Gastroesophageal sphincter (tissue), 4 donors: ENCODE measurements around the gene ATXN7L3B. TPM values are rescaled to one million over a fixed set of nuclear protein-coding genes. Genes with fewer than 3 reads are reported as not detected.

Experiments
- ATAC-seq: fragments of 150-250 bp; one replicate; pipeline ENCODE4 v1.9.1; 2016; ENCODE audit warnings: mild to moderate bottlenecking, moderate library complexity
- H3K27ac ChIP-seq, 4 donors: fragments of 200-600 bp; sonication (generic) in 3 of 4; 1 replicate in 3 of 4; 2 replicates in 1 of 4; pipeline ENCODE4 v1.5.1; 2016 to 2019
- H3K27me3 ChIP-seq: fragments of 200-600 bp; sonication (generic); one replicate; pipeline ENCODE4 v1.5.1; 2019
- H3K36me3 ChIP-seq, 2 donors: fragments of 200-600 bp; sonication (generic); one replicate each; pipeline ENCODE4 v1.5.1; 2019; ENCODE audit warnings: control low read depth in 1 of 2
- H3K4me1 ChIP-seq, 3 donors: fragments of 200-600 bp; sonication (generic); 1 replicate in 2 of 3; 2 replicates in 1 of 3; pipeline ENCODE4 v1.5.1; 2016 to 2019; ENCODE audit warnings: control low read depth in 2 of 3
- H3K4me3 ChIP-seq, 2 donors: fragments of 200-600 bp; sonication (generic); one replicate each; pipeline ENCODE4 v1.5.1; 2019; ENCODE audit warnings: mild to moderate bottlenecking in 1 of 2, moderate library complexity in 1 of 2
- H3K9me3 ChIP-seq, 3 donors: fragments of 200-600 bp; sonication (generic); one replicate each; pipeline ENCODE4 v1.5.1; 2017 to 2019; ENCODE audit warnings: control low read depth in 2 of 3
- EP300 ChIP-seq: sonication (generic); formaldehyde crosslinking; IDR thresholded peaks from one replicate; pipeline ENCODE4 v1.6.1; 2017; ENCODE audit warnings: antibody characterized with exemption, mild to moderate bottlenecking
- POLR2A ChIP-seq, 2 donors: fragments of 450-650 bp; IDR thresholded peaks; one replicate each; pipeline ENCODE4 v1.6.1; 2017; ENCODE audit warnings: antibody characterized with exemption in 2 of 2, mild to moderate bottlenecking in 2 of 2, moderate library complexity in 1 of 2
- POLR2AphosphoS5 ChIP-seq: sonication (generic); formaldehyde crosslinking; IDR thresholded peaks from one replicate; pipeline ENCODE4 v1.6.1; 2017; ENCODE audit warnings: antibody characterized with exemption
- WGBS, 2 donors: methylation state at CpG; one replicate each; pipeline ENCODE4 v1.1.5; 2018; ENCODE audit warnings: low coverage in 1 of 2; 5-methylcytosine and 5-hydroxymethylcytosine counted together
- total RNA-seq, 4 donors: library from RNA; depleted of rRNA; stranded (reverse); fragments of >200 nt; gene quantifications; one replicate each; pipeline ENCODE4 v1.1.0, GENCODE V29; 2016
- TF ChIP-seq, protein P1 (sequence below), 4 experiments: fragments of 200-600 bp in 2 of 4; fragments of 450-650 bp in 2 of 4; sonication (generic) in 1 of 4; IDR thresholded peaks; one replicate each; pipeline ENCODE4 v1.5.1; 2017 to 2019; ENCODE audit warnings: antibody characterized with exemption in 4 of 4, mild to moderate bottlenecking in 2 of 4, moderate library complexity in 2 of 4

ATXN7L3B gene
- total RNA-seq, 4 donors from 2014 or later = 21.3 to 27.7 (median 25.9) TPM

- Histone ChIP-seq H3K36me3 (peaks cover 0 to 6% of the 10 kb centered on the region in 2 donors), H3K27me3 (no peaks in the 10 kb centered on the region), H3K4me3 (no peak overlapping the region), H3K27ac (no peak overlapping the region), H3K4me1 (peaks cover 0 to 8% (median 0%) of the 10 kb centered on the region in 3 donors), H3K9me3 (no peaks in the 10 kb centered on the region)
- ATAC-seq = no peak
- TF ChIP-seq POLR2A (IDR thresholded peaks at IDR 0.05) (no peak), EP300 (no peak), POLR2AphosphoS5 (no peak)
- TF ChIP-seq, protein P1, sequence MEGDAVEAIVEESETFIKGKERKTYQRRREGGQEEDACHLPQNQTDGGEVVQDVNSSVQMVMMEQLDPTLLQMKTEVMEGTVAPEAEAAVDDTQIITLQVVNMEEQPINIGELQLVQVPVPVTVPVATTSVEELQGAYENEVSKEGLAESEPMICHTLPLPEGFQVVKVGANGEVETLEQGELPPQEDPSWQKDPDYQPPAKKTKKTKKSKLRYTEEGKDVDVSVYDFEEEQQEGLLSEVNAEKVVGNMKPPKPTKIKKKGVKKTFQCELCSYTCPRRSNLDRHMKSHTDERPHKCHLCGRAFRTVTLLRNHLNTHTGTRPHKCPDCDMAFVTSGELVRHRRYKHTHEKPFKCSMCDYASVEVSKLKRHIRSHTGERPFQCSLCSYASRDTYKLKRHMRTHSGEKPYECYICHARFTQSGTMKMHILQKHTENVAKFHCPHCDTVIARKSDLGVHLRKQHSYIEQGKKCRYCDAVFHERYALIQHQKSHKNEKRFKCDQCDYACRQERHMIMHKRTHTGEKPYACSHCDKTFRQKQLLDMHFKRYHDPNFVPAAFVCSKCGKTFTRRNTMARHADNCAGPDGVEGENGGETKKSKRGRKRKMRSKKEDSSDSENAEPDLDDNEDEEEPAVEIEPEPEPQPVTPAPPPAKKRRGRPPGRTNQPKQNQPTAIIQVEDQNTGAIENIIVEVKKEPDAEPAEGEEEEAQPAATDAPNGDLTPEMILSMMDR (IDR thresholded peaks at IDR 0.05) = no peak
- WGBS, 2 donors = 84% methylated on average over 2 of the region's 2 CpGs; no CpG with 5 or more reads in 1 of the 2 donors
Observed at GRCh38 chr12:74547249-74547648, 9.6 kb downstream of the ATXN7L3B start.

- H3K4me3 ChIP-seq = no peak overlapping the region
- H3K27ac ChIP-seq = no peak overlapping the region
- peaks cover 0 to 6% of the 10 kb centered on the region in 2 donors for H3K36me3 ChIP-seq
- ATAC-seq = no peak
- no peaks in the 10 kb centered on the region for H3K9me3 ChIP-seq
- 89 to 90% methylated on average over 1 to 3 of the region's 3 CpGs for WGBS, 2 donors
- no peaks in the 10 kb centered on the region for H3K4me1 ChIP-seq
- no peaks in the 10 kb centered on the region for H3K27me3 ChIP-seq
- TF ChIP-seq EP300 (no peak), POLR2AphosphoS5 (no peak), POLR2A (IDR thresholded peaks at IDR 0.05) (no peak)
- TF ChIP-seq, protein P1 (IDR thresholded peaks at IDR 0.05) = no peak
Observed at GRCh38 chr12:74551291-74551690, 13.7 kb downstream of the ATXN7L3B start.

DNA sequence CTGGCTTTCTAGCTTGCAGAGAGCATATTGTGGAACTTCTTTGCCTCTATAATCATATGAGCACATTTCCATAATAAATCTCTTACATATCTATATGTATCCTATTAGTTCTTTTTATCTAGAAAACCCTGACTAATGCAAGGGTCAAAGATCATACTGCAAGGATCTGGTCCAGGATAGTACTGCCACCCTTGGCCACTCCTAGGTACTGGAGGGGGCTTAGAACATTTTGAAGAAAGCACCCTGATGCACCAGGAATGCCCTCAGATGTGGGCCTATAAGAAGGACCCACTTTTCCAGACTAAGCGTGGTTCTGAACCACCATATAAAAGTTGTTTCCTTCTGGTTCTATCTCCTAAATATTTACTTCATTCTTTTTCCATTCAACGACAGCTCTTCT is 14.6 kb downstream of the ATXN7L3B start:
- H3K27me3 ChIP-seq = no peaks in the 10 kb centered on the region
- no peak overlapping the region for H3K27ac ChIP-seq
- no peak for ATAC-seq
- H3K36me3 ChIP-seq = no peaks in the 10 kb centered on the region
- H3K9me3 ChIP-seq = no peaks in the 10 kb centered on the region
- H3K4me1 ChIP-seq = no peaks in the 10 kb centered on the region
- WGBS, 2 donors = 79 to 100% methylated on average over 2 of the region's 2 CpGs
- TF ChIP-seq POLR2A (IDR thresholded peaks at IDR 0.05) = no peak
- TF ChIP-seq, protein P1 (IDR thresholded peaks at IDR 0.05) = no peak
- H3K4me3 ChIP-seq = no peak overlapping the region

DNA sequence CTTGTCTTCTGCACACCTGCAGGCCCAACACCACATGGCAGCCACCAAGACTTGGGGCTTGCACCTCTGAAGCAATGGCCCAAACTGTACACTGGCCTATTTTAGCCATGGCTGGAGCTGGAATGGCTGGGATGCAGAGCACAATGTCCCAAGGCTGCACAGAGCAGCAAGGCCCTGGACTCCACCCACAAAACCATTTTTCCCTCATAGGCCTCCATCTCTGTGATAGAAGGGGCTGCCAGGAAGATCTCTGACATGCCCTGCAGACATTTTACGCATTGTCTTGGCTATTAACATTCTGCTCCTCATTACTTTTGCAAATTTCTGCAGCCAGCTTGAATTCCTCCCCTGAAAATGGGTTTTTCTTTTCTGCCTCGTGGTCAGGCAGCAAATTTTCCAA is 22.1 kb downstream of the ATXN7L3B start:
- no peak overlapping the region for H3K27ac ChIP-seq
- no peaks in the 10 kb centered on the region for H3K36me3 ChIP-seq
- no peaks in the 10 kb centered on the region for H3K27me3 ChIP-seq
- WGBS, 2 donors = 53 to 62% methylated on average over 2 of the region's 2 CpGs
- ATAC-seq = no peak
- no peaks in the 10 kb centered on the region for H3K9me3 ChIP-seq
- no peak for TF ChIP-seq EP300
- no peak for TF ChIP-seq POLR2AphosphoS5
- TF ChIP-seq POLR2A (IDR thresholded peaks at IDR 0.05) = no peak
- H3K4me1 ChIP-seq = no peaks in the 10 kb centered on the region
- no peak overlapping the region for H3K4me3 ChIP-seq

GRCh38 chr12:74563927-74564326 is 26.3 kb downstream of the ATXN7L3B start:
- Histone ChIP-seq H3K27me3 (no peaks in the 10 kb centered on the region), H3K4me3 (no peak overlapping the region), H3K9me3 (no peaks in the 10 kb centered on the region), H3K36me3 (no peaks in the 10 kb centered on the region), H3K27ac (no peak overlapping the region), H3K4me1 (no peaks in the 10 kb centered on the region)
- no peak for TF ChIP-seq POLR2AphosphoS5
- TF ChIP-seq, protein P1 (IDR thresholded peaks at IDR 0.05) = no peak
- TF ChIP-seq EP300 = no peak
- no peak for TF ChIP-seq POLR2A (IDR thresholded peaks at IDR 0.05)
- no peak for ATAC-seq
